NCI-H460 (cell line): ENCODE measurements around the gene RHEB. TPM values are rescaled to one million over a fixed set of nuclear protein-coding genes. Genes with fewer than 3 reads are reported as not detected.
A peak's percentile ranks its signal among the peaks of the same experiment; 100 is the strongest.

Experiments used
- DNase-seq: peaks from one replicate; pipeline ENCODE4 v3.0.0-alpha.2; 2016; ENCODE audit warnings: low read depth; ENCODE audit errors: extremely low read depth
- polyA plus RNA-seq: library from polyadenylated mRNA; depleted of rRNA; stranded (reverse); fragments of >200 nt; gene quantifications from 2 replicates; pipeline ENCODE4 v1.2.3, GENCODE V29; 2014; cell fraction: nucleus; rRNA removed
- total RNA-seq: library from RNA; depleted of rRNA; stranded (reverse); fragments of >200 nt; shearing (Covaris generic); gene quantifications from 2 replicates; pipeline ENCODE4 v1.2.3, GENCODE V29; 2014; rRNA removed

RHEB gene, protein sequence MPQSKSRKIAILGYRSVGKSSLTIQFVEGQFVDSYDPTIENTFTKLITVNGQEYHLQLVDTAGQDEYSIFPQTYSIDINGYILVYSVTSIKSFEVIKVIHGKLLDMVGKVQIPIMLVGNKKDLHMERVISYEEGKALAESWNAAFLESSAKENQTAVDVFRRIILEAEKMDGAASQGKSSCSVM
- total RNA-seq, result 207 and 238 TPM in 2 replicates
- 106 and 129 TPM in 2 replicates for polyA plus RNA-seq

GRCh38 chr7:151519765-151520418 lies at the start of gene RHEB:
Gene RHEB (minus strand): TSS chr7:151519895. CDS start chr7:151519511, 384 bp downstream.
- DNase-seq, result peak; percentile 99

- no peak for DNase-seq
These were observed 47.2 kb upstream of the RHEB start for GRCh38 chr7:151566897-151567320.

- no peak for DNase-seq
These were observed 45.8 kb upstream of the RHEB start for GRCh38 chr7:151565541-151565940.

GRCh38 chr7:151560243-151560642 lies 40.5 kb upstream of the RHEB start:
- no peak for DNase-seq

GRCh38 chr7:151559557-151560183 lies 40.0 kb upstream of the RHEB start:
- no peak for DNase-seq

- DNase-seq, result no peak
These were observed 38.9 kb upstream of the RHEB start for GRCh38 chr7:151558575-151558974.

DNA sequence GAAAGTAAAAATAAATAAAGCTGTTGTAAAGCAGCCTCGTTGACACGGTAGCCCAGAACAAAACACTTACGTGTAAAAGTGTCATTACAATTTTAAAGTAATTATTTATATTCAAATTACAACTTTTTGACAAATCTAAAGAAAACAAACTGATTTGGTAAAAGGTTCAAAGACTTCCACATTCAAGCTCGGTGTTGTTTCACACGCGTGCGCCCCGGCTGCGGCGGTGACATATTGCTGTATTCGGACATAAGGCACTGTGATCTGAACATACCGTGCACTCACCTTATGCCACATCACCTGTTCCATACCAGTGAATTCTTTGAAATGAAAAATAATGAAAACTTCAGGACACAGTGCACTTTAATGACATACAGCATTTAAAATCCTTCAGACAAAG lies 36.9 kb upstream of the RHEB start:
- no peak for DNase-seq

GRCh38 chr7:151553356-151553755 lies 33.7 kb upstream of the RHEB start:
- DNase-seq, result no peak

GRCh38 chr7:151552352-151553028 lies 32.8 kb upstream of the RHEB start:
- DNase-seq, result no peak

- no peak for DNase-seq
These were observed 32.1 kb upstream of the RHEB start for GRCh38 chr7:151551820-151552219.

- DNase-seq, result no peak
These were observed 31.1 kb upstream of the RHEB start for GRCh38 chr7:151550656-151551286.

GRCh38 chr7:151549644-151550043 lies 29.9 kb upstream of the RHEB start:
- DNase-seq, result no peak

DNA sequence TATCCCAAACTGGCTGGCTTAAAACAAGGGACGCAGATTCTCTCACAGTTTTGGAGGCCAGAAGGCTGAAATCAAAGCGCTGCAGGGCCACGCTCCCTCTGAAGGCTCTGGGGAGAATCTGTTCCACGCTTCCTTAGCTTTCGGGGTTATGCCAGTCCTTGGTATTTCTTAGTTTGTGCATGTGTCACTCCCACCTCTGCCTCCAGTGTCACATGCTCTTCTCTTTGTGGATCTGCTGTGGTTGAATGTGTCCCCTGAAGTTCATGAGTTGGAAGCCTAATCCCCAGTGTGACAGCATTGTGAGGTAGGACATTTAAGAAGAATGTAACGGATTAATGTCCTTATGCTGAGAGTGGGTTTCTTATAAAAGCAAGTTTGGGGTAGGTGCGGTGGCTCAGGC lies 29.4 kb upstream of the RHEB start:
- DNase-seq, result no peak

GRCh38 chr7:151544183-151544582 lies 24.5 kb upstream of the RHEB start:
- no peak for DNase-seq

DNA sequence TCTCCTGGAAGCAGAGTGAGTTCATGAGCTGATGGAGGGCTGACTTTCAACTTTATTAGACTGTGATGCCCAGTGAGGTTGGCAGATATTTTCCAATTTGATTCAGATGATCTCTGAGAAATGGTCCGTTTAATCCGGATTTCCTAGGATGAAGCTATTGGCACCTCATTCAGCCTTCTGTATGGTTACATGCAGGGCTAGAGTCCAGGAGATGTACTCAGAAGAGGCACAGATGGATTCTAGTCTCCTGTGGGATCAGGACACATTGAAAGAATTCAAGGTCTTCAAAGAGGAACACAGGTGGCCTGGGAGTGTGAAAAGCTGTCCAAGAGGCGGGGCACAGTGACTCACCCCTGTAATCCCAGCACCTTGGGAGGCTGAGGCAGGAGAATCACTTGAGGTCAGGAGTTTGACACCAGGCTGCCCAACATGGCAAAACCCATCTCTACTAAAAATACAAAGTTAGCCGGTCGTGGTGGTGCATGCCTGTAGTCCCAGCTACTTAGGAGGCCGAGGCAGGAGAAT lies 23.0 kb upstream of the RHEB start:
- DNase-seq, result no peak

DNA sequence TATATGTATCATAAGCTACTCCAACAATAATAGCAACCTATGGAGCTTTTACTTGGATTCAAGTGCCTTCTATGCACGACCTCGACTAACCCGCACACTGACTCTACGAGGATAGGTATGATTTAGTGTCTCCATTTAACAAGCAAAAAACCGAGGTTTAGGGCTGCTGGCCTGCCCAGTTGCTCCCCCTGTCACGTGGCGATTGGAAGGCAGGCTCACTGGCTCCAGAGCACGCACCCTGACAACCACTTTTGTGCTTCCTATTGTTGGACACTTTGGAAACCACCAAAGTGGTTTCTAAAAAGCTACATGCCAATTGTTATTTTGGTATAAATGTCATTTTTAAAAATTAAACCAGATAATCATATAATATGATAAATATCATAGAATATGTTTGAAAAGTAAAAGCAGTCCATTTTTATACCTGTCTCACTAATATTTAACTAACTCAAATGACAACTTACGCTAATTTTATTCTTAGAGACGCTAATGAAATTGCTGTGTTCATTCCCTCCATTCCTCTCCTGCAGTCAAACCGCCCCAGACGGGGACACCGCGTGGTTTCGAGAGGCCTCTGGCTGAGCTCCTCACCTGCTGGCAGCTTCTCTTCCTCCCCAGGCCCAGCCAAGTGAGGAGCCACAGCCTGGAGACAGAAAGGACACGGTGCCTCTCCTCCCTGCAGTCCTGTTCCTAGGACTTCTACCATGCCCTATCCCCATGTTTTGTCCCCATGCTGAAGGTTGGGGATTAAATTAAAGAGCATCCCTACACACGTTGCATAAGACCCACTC lies 22.2 kb upstream of the RHEB start:
- no peak for DNase-seq

DNA sequence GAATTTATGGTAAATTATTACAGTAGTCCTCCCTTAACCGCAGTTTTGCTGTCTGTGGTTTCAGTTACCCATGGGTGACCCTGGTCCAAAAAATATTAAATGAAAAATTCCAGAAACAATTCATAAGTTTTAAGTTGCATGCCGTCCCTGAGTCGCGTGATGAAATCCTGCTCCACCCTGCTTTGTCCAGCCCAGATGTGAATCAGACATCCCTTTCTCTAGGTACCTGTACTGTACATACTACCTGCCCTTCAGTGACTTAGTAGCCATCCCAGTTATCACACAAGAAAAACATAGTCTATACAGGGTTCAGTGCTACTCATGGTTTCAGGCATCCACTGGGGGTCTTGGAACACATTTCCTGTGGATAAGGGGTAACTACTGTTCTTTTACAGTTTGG lies 20.5 kb upstream of the RHEB start:
- DNase-seq, result no peak

DNA sequence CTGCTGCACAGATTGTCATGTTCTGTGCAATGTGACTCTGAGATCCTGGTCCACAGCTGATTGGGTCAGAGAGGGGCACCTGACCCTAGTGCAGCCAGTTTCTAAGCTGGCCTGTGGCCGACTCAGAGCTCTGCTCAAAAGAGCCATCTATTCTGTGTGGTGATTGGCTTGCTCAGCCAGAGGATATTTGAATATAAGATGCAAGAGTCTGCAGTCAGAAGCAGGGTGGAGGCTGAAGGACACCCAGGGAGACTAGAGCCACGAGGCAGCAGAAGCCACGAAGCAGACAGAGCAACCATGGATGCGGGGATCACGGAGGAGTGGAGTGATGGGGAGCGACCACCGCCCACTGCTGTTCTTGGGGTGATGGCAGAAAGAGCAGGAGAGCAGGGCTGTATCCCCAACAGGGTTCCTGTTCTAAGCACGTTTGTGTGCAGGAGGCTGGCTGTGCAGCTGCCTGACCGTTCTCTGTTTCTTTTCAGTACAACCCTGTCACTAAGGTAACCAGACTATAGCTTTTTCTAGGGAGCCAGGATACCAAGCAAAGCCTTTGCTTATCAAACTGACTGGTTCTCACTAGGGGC lies 19.5 kb upstream of the RHEB start:
- DNase-seq, result no peak

DNA sequence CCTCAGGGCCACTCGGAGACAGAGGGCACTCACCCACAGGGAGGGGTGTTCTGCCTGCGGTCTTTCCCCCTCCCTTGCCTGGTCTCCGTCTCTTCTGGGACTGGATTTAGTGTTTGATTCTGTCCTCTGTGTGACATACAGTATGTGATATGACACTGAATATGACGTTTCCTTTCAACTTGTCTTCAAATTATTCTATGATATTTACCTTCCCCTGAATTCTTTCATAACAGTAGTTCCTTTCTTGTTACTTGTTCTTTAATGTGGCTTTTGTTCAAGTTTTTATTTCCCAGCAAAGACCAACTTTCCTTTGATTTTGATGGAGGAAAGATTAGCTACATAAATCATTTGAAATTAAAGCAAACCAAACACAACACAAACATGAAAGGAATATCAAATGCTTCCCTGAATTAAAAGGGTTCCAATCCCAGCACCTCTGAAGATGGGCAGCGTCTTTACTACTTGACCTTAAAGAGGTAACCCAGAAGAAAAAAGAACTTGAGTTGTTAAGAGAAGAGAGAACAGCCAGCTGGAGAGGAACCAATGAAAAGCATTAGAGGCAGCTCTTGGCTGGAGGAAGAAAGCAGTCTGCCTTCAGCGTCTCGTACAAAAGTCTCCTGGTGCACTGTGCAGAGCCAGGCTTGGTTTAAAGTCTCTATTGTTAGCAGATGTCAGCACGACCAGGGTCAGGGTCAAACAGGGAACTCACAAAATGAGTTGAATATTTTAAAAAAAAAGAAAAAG lies 18.3 kb upstream of the RHEB start:
- no peak for DNase-seq
